HCT116 (cell line): Measurements from ENCODE around the gene FAT2.

ENCODE experiments used
- ATF3 ChIP-seq: IDR thresholded peaks from 2 replicates; pipeline ENCODE4 v1.6.1; 2012
- CTCF ChIP-seq, 3 experiments: fragments of 200-600 bp in 1 of 3; sonication (generic) in 1 of 3; IDR thresholded peaks in 2 of 3; conservative IDR thresholded peaks in 1 of 3; 2 replicates each; pipeline ENCODE4 v1.5.1; 2012 to 2017; ENCODE audit warnings: low read depth in 2 of 3, low read length in 2 of 3, antibody characterized with exemption in 1 of 3, borderline replicate concordance in 1 of 3, control low read depth in 1 of 3, mild to moderate bottlenecking in 1 of 3, mixed read lengths in 1 of 3, mixed run types in 1 of 3, moderate library complexity in 1 of 3; ENCODE audit not compliant: insufficient read depth in 1 of 3
- POLR2A ChIP-seq: IDR thresholded peaks from 2 replicates; pipeline ENCODE4 v1.7.0; 2011; ENCODE audit warnings: borderline replicate concordance; ENCODE audit not compliant: insufficient read depth, insufficient read length; ENCODE audit errors: extremely low read depth
- POLR2AphosphoS5 ChIP-seq: IDR thresholded peaks from 2 replicates; pipeline ENCODE4 v1.6.1; 2011; ENCODE audit warnings: mild to moderate bottlenecking, low read depth, low read length, moderate library complexity
- RAD21 ChIP-seq: IDR thresholded peaks from 2 replicates; pipeline ENCODE4 v1.6.1; 2012; ENCODE audit warnings: low read depth, mild to moderate bottlenecking
- REST ChIP-seq: IDR thresholded peaks from 2 replicates; pipeline ENCODE4 v1.6.1; 2012; ENCODE audit warnings: low read depth
- SIN3A ChIP-seq: IDR thresholded peaks from 2 replicates; pipeline ENCODE4 v1.6.1; 2012; ENCODE audit warnings: low read depth

GRCh38 chr5:151628112-151628823 is 37.1 kb upstream of the FAT2 start:
- TF ChIP-seq POLR2A (no peak), CTCF (IDR thresholded peaks at IDR 0.05 in 2 of 3, conservative IDR thresholded peaks at IDR 0.05 in 1 of 3; ENCODE audit: borderline replicate concordance in 1 of 3, insufficient read depth in 1 of 3, low read depth in 2 of 3, low read length in 2 of 3) (no peak), POLR2AphosphoS5 (no peak), REST (no peak), ATF3 (no peak), RAD21 (no peak), SIN3A (no peak)
